Tibial nerve (tissue), 4 donors: ENCODE data around the gene CPAMD8. TPM values are rescaled to one million over a fixed set of nuclear protein-coding genes. Genes with fewer than 3 reads are reported as not detected.

Experiments used
- DNase-seq, 2 donors: peaks; one replicate each; pipeline ENCODE4 v3.0.0-alpha.2; 2019; ENCODE audit warnings: low spot score in 2 of 2
- H3K27ac ChIP-seq, 4 donors: fragments of 200-600 bp; sonication (generic) in 3 of 4; one replicate each; pipeline ENCODE4 v1.5.1; 2017 to 2019; ENCODE audit warnings: mild to moderate bottlenecking in 1 of 4
- H3K27me3 ChIP-seq, 2 donors: fragments of 200-600 bp; sonication (generic) in 1 of 2; one replicate each; pipeline versions ENCODE4 v1.5.1 to v1.6.0; 2017 to 2019
- H3K36me3 ChIP-seq, 3 donors: fragments of 200-600 bp; sonication (generic); one replicate each; pipeline ENCODE4 v1.5.1; 2018 to 2019
- H3K4me1 ChIP-seq, 4 donors: fragments of 200-600 bp; sonication (generic) in 3 of 4; one replicate each; pipeline ENCODE4 v1.5.1; 2017 to 2019
- H3K4me3 ChIP-seq, 4 donors: fragments of 200-600 bp; sonication (generic) in 3 of 4; one replicate each; pipeline ENCODE4 v1.5.1; 2017 to 2019; ENCODE audit warnings: mild to moderate bottlenecking in 1 of 4, moderate library complexity in 1 of 4
- H3K9me3 ChIP-seq, 4 donors: fragments of 200-600 bp; sonication (generic) in 3 of 4; one replicate each; pipeline ENCODE4 v1.5.1; 2017 to 2019
- CTCF ChIP-seq, 5 experiments: fragments of 200-600 bp in 3 of 5; fragments of 450-650 bp in 2 of 5; sonication (generic) in 3 of 5; IDR thresholded peaks; one replicate each; pipeline ENCODE4 v1.5.1; 2016 to 2019; ENCODE audit warnings: antibody characterized with exemption in 5 of 5, mild to moderate bottlenecking in 3 of 5, moderate library complexity in 2 of 5
- EP300 ChIP-seq, 2 donors: sonication (generic); formaldehyde crosslinking; IDR thresholded peaks; one replicate each; pipeline ENCODE4 v1.6.1; 2017; ENCODE audit warnings: antibody characterized with exemption in 2 of 2, mild to moderate bottlenecking in 1 of 2
- POLR2A ChIP-seq, 2 donors: fragments of 450-650 bp; IDR thresholded peaks; one replicate each; pipeline ENCODE4 v1.6.1; 2017; ENCODE audit warnings: antibody characterized with exemption in 2 of 2, mild to moderate bottlenecking in 2 of 2, moderate library complexity in 2 of 2
- WGBS, 2 donors: methylation state at CpG; one replicate each; pipeline ENCODE4 v1.1.5; 2018; 5-methylcytosine and 5-hydroxymethylcytosine counted together
- total RNA-seq, 4 donors: library from RNA; depleted of rRNA; stranded (reverse); fragments of >200 nt; gene quantifications; one replicate each; pipeline ENCODE4 v1.1.0, GENCODE V29; 2016

CPAMD8 gene
- total RNA-seq, 4 donors from 2014 or later, result 9.8 to 26.3 (median 14.4) TPM

DNA sequence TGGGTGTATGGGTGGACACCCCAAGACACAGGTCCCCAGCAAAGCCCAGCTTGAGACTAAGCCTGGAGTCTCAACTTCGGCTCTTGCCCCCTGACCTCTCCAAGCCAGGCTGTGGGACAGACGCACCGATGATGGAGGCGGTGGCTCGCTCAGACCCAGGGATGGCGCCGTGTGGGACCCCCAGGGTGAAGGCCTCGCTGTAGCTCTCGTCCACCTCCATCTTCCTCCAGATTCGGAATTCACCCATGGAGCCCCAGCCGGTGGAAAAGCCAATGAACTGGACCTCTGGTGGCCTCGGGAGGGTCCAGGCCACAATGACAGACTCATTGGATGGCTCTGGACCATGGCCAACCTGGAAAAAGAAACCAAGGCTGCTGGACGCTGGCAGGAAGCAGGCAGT, 98.7 kb downstream of the CPAMD8 start:
- no peak overlapping the region for H3K4me3 ChIP-seq
- peaks cover 0 to 71% (median 0%) of the 10 kb centered on the region in 4 donors for H3K9me3 ChIP-seq
- no peaks in the 10 kb centered on the region for H3K36me3 ChIP-seq
- H3K27me3 ChIP-seq, result no peaks in the 10 kb centered on the region
- 90 to 92% methylated on average over 13 of the region's 13 CpGs for WGBS, 2 donors
- no peak for TF ChIP-seq CTCF (IDR thresholded peaks at IDR 0.05)
- no peak for TF ChIP-seq EP300 (IDR thresholded peaks at IDR 0.05)
- no peak for TF ChIP-seq POLR2A (IDR thresholded peaks at IDR 0.05)
- no peaks in the 10 kb centered on the region for H3K4me1 ChIP-seq
- DNase-seq, result no peak
- no peak overlapping the region for H3K27ac ChIP-seq

DNA sequence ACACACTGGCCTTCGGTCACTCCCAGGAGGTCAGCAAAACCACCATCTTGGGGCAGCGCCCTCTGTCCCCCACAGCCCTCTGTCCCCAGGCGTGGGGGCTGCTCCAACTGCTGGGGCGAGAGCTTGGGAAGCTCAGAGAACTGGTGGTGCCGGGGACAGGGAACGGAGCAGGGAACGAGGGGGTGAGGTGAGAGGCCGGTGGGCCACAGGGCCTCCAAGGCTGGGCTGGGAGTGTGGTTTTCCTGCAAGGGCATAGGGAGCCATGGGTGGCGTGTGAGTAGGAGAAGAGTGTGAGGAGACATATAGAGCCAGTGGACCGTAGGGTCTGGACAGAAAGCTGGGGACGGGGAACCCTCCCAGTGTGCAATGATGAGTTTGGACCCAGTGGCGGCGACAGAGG, 103.7 kb downstream of the CPAMD8 start:
- Histone ChIP-seq H3K27ac (no peak overlapping the region), H3K4me3 (no peak overlapping the region), H3K27me3 (no peaks in the 10 kb centered on the region), H3K36me3 (no peaks in the 10 kb centered on the region), H3K4me1 (no peaks in the 10 kb centered on the region), H3K9me3 (peaks cover 0 to 52% (median 0%) of the 10 kb centered on the region in 4 donors)
- 89 to 93% methylated on average over 13 of the region's 13 CpGs for WGBS, 2 donors
- DNase-seq, result no peak
- TF ChIP-seq CTCF (IDR thresholded peaks at IDR 0.05), result no peak
- TF ChIP-seq EP300 (IDR thresholded peaks at IDR 0.05), result no peak
- TF ChIP-seq POLR2A (IDR thresholded peaks at IDR 0.05), result no peak

GRCh38 chr19:16922592-16922934, 104.0 kb downstream of the CPAMD8 start:
- TF ChIP-seq POLR2A (IDR thresholded peaks at IDR 0.05), result no peak
- no peak for TF ChIP-seq CTCF (IDR thresholded peaks at IDR 0.05)
- no peak for TF ChIP-seq EP300 (IDR thresholded peaks at IDR 0.05)
- Histone ChIP-seq H3K4me3 (no peak overlapping the region), H3K27ac (no peak overlapping the region), H3K27me3 (no peaks in the 10 kb centered on the region), H3K36me3 (no peaks in the 10 kb centered on the region), H3K4me1 (no peaks in the 10 kb centered on the region), H3K9me3 (peaks cover 0 to 50% (median 0%) of the 10 kb centered on the region in 4 donors)
- no peak for DNase-seq
- 80 to 91% methylated on average over 1 of the region's 1 CpG for WGBS, 2 donors

DNA sequence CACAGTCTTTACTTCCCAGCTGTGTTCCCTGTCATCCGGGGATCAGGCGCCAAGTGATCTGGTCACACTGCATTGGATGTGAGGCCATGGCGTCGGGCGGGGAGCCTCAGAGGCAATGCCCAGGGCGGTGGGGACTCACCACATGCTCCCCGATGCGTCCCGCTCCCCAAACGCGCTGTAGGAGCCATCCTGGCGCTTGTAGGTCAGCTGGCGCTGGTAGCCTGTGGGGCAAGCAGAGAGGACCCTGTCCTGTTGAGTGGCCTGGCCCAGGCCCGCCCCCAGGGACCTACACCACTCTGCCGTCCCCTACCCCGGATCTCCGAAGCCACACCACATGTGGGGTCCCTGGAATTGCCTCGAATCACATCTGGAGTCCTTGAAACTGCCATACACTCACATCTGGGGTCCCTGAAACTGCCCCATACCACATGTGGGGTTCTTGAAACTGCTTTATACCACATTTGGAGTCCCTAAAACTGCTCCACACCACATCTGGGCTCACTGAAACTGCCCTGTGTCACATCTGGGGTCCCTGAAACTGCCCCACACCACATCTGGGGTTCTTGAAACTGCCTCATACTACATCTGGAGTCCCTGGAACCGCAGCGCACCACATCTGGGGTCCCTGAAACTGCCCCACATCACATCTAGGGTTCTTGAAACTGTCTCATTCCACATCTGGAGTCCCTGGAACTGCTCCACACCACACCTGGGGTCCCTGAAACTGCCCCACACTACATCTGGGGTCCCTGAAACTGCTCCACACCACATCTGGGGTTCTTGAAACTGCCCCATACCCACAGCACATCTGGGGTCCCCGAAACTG, 104.6 kb downstream of the CPAMD8 start:
- no peak for DNase-seq
- TF ChIP-seq CTCF (IDR thresholded peaks at IDR 0.05) (no peak), POLR2A (IDR thresholded peaks at IDR 0.05) (no peak), EP300 (IDR thresholded peaks at IDR 0.05) (no peak)
- 88 to 91% methylated on average over 21 of the region's 21 CpGs for WGBS, 2 donors

GRCh38 chr19:16920816-16921529, 105.6 kb downstream of the CPAMD8 start:
- Histone ChIP-seq H3K27ac (no peak overlapping the region), H3K4me3 (no peak overlapping the region), H3K9me3 (peaks cover 0 to 34% (median 0%) of the 10 kb centered on the region in 4 donors), H3K4me1 (no peaks in the 10 kb centered on the region), H3K27me3 (no peaks in the 10 kb centered on the region), H3K36me3 (no peaks in the 10 kb centered on the region)
- DNase-seq, result no peak
- 76 to 79% methylated on average over 12 of the region's 12 CpGs for WGBS, 2 donors
- no peak for TF ChIP-seq EP300 (IDR thresholded peaks at IDR 0.05)
- no peak for TF ChIP-seq CTCF (IDR thresholded peaks at IDR 0.05)
- TF ChIP-seq POLR2A (IDR thresholded peaks at IDR 0.05), result no peak

More for the DNA sequence above, 104.6 kb downstream of the CPAMD8 start:
- H3K36me3 ChIP-seq, result no peaks in the 10 kb centered on the region
- no peak overlapping the region for H3K27ac ChIP-seq
- no peak overlapping the region for H3K4me3 ChIP-seq
- H3K4me1 ChIP-seq, result no peaks in the 10 kb centered on the region
- peaks cover 0 to 44% (median 0%) of the 10 kb centered on the region in 4 donors for H3K9me3 ChIP-seq
- no peaks in the 10 kb centered on the region for H3K27me3 ChIP-seq
